Measurements from ENCODE around the gene TRIM24.

The TRIM24 gene

GRCh38 chr7:138585283-138585993 lies 125.4 kb downstream of the TRIM24 start:
- no peaks in the 10 kb centered on the region for H3K9me3 ChIP-seq (ENCODE audit: insufficient read depth, low read depth, low read length)
- no peaks in the 10 kb centered on the region for H3K4me1 ChIP-seq (ENCODE audit: insufficient read depth, low read length, poor library complexity, severe bottlenecking)
- no peak overlapping the region for H3K9ac ChIP-seq (ENCODE audit: low read depth, low read length, poor library complexity, severe bottlenecking)
- H2AFZ ChIP-seq (ENCODE audit: low read length) = no peak overlapping the region
- no peak overlapping the region for H3K4me3 ChIP-seq (ENCODE audit: low read length, poor library complexity, severe bottlenecking)
- no peaks in the 10 kb centered on the region for H3K27me3 ChIP-seq (ENCODE audit: insufficient read depth, low read length, poor library complexity, severe bottlenecking)
- H3K79me2 ChIP-seq (ENCODE audit: insufficient read depth, low read length) = no peaks in the 10 kb centered on the region
- H4K20me1 ChIP-seq (ENCODE audit: insufficient read depth, low read length, poor library complexity, severe bottlenecking) = no peaks in the 10 kb centered on the region
- no peaks in the 10 kb centered on the region for H3F3A ChIP-seq (ENCODE audit: low read depth)
- no peak overlapping the region for H3K4me2 ChIP-seq (ENCODE audit: low read depth, low read length, poor library complexity, severe bottlenecking)
- peaks cover 68% of the 10 kb centered on the region for H3K36me3 ChIP-seq (ENCODE audit: insufficient read depth, low read length)
- no peak for TF ChIP-seq EZH2phosphoT487 (IDR thresholded peaks at IDR 0.05; ENCODE audit: borderline replicate concordance)
- H3K9me2 ChIP-seq (replicated peaks; ENCODE audit: low read depth, low read length) = no peaks in the 10 kb centered on the region

DNA sequence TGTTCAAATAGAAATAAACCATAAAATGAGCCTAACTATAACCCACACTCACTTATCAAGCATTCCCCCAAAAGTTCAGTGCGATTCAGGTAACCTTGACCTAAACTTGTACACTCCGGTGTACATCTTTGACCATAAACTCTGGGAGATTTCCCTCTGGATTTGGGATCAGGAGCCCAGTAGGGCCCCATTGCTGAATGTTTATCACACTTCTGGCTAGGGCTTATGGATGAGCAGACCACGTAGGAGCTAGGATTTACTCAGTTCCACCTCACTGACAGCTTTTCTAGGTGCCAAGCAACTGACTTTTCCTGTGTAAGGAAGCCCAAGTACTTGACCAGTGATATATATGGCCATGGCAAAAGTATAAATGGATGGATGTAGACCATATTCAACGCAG lies 127.4 kb downstream of the TRIM24 start:
- no peaks in the 10 kb centered on the region for H3K4me1 ChIP-seq (ENCODE audit: insufficient read depth, low read length, poor library complexity, severe bottlenecking)
- H3K9ac ChIP-seq (ENCODE audit: low read depth, low read length, poor library complexity, severe bottlenecking) = no peak overlapping the region
- no peaks in the 10 kb centered on the region for H3K27me3 ChIP-seq (ENCODE audit: insufficient read depth, low read length, poor library complexity, severe bottlenecking)
- H3K4me3 ChIP-seq (ENCODE audit: low read length, poor library complexity, severe bottlenecking) = no peak overlapping the region
- no peaks in the 10 kb centered on the region for H3K79me2 ChIP-seq (ENCODE audit: insufficient read depth, low read length)
- no peaks in the 10 kb centered on the region for H4K20me1 ChIP-seq (ENCODE audit: insufficient read depth, low read length, poor library complexity, severe bottlenecking)
- no peak for TF ChIP-seq EZH2phosphoT487 (IDR thresholded peaks at IDR 0.05; ENCODE audit: borderline replicate concordance)
- TF ChIP-seq, protein P1, sequence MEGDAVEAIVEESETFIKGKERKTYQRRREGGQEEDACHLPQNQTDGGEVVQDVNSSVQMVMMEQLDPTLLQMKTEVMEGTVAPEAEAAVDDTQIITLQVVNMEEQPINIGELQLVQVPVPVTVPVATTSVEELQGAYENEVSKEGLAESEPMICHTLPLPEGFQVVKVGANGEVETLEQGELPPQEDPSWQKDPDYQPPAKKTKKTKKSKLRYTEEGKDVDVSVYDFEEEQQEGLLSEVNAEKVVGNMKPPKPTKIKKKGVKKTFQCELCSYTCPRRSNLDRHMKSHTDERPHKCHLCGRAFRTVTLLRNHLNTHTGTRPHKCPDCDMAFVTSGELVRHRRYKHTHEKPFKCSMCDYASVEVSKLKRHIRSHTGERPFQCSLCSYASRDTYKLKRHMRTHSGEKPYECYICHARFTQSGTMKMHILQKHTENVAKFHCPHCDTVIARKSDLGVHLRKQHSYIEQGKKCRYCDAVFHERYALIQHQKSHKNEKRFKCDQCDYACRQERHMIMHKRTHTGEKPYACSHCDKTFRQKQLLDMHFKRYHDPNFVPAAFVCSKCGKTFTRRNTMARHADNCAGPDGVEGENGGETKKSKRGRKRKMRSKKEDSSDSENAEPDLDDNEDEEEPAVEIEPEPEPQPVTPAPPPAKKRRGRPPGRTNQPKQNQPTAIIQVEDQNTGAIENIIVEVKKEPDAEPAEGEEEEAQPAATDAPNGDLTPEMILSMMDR (conservative IDR thresholded peaks at IDR 0.05; ENCODE audit: low read length) = no peak
- H3F3A ChIP-seq (ENCODE audit: low read depth) = no peaks in the 10 kb centered on the region
- peaks cover 50% of the 10 kb centered on the region for H3K36me3 ChIP-seq (ENCODE audit: insufficient read depth, low read length)
- H2AFZ ChIP-seq (ENCODE audit: low read length) = no peak overlapping the region
- H3K9me2 ChIP-seq (replicated peaks; ENCODE audit: low read depth, low read length) = no peaks in the 10 kb centered on the region
- H3K9me3 ChIP-seq (ENCODE audit: insufficient read depth, low read depth, low read length) = no peaks in the 10 kb centered on the region
- H3K4me2 ChIP-seq (ENCODE audit: low read depth, low read length, poor library complexity, severe bottlenecking) = no peak overlapping the region

DNA sequence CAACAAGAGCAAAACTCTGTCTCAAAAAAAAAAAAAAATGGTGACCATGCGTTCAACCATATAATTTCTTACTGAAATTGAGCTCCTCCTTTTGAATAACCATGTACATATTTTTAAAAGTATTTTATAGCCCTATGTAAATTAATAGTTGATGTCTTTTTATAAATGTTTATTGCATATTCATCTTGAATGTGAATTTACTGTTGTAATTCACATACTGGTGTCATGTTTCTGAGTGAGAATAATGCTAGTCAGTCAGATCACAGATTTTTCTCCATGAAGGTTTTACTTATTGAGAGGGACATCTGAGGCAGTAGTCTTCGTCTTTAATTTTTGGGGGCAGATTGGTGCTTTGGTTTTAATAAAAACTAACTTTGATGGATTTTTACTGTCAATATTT lies 128.9 kb downstream of the TRIM24 start:
- Histone ChIP-seq H3K36me3 (ENCODE audit: insufficient read depth, low read length) (peaks cover 35% of the 10 kb centered on the region), H3K4me2 (ENCODE audit: low read depth, low read length, poor library complexity, severe bottlenecking) (no peak overlapping the region), H3K9me3 (ENCODE audit: insufficient read depth, low read depth, low read length) (no peaks in the 10 kb centered on the region), H4K20me1 (ENCODE audit: insufficient read depth, low read length, poor library complexity, severe bottlenecking) (no peaks in the 10 kb centered on the region), H3K9me2 (replicated peaks; ENCODE audit: low read depth, low read length) (no peaks in the 10 kb centered on the region), H3K79me2 (ENCODE audit: insufficient read depth, low read length) (no peaks in the 10 kb centered on the region), H3F3A (ENCODE audit: low read depth) (no peaks in the 10 kb centered on the region), H3K4me3 (ENCODE audit: low read length, poor library complexity, severe bottlenecking) (no peak overlapping the region), H2AFZ (ENCODE audit: low read length) (no peak overlapping the region), H3K9ac (ENCODE audit: low read depth, low read length, poor library complexity, severe bottlenecking) (no peak overlapping the region), H3K4me1 (ENCODE audit: insufficient read depth, low read length, poor library complexity, severe bottlenecking) (no peaks in the 10 kb centered on the region), H3K27me3 (ENCODE audit: insufficient read depth, low read length, poor library complexity, severe bottlenecking) (no peaks in the 10 kb centered on the region)
- TF ChIP-seq, protein P1 (conservative IDR thresholded peaks at IDR 0.05; ENCODE audit: low read length) = no peak
- TF ChIP-seq EZH2phosphoT487 (IDR thresholded peaks at IDR 0.05; ENCODE audit: borderline replicate concordance) = no peak

DNA sequence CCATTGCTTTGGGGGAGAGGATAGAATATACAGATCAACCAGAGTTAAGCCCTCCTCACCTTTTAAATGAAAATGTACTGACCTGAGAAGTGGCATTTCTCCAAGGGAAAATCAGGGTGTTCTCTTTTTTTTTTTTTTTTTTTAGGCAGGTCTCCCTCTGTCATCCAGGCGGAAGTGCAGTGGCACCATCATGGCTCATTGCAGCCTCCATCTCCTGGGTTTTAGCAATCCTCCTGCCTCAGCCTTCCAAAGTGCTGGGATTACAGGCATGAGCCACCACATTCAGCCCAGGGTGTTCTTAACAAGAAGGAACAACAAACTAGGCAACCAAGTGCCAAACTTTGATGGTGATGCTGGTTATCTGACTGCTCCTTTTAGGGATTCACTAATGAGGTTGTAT lies 130.1 kb downstream of the TRIM24 start:
- H3K4me2 ChIP-seq (ENCODE audit: low read depth, low read length, poor library complexity, severe bottlenecking) = no peak overlapping the region
- no peaks in the 10 kb centered on the region for H3K79me2 ChIP-seq (ENCODE audit: insufficient read depth, low read length)
- no peak overlapping the region for H3K9ac ChIP-seq (ENCODE audit: low read depth, low read length, poor library complexity, severe bottlenecking)
- H3K4me1 ChIP-seq (ENCODE audit: insufficient read depth, low read length, poor library complexity, severe bottlenecking) = no peaks in the 10 kb centered on the region
- no peaks in the 10 kb centered on the region for H4K20me1 ChIP-seq (ENCODE audit: insufficient read depth, low read length, poor library complexity, severe bottlenecking)
- no peak overlapping the region for H2AFZ ChIP-seq (ENCODE audit: low read length)
- H3K9me3 ChIP-seq (ENCODE audit: insufficient read depth, low read depth, low read length) = no peaks in the 10 kb centered on the region
- no peaks in the 10 kb centered on the region for H3K27me3 ChIP-seq (ENCODE audit: insufficient read depth, low read length, poor library complexity, severe bottlenecking)
- peaks cover 24% of the 10 kb centered on the region for H3K36me3 ChIP-seq (ENCODE audit: insufficient read depth, low read length)
- H3K4me3 ChIP-seq (ENCODE audit: low read length, poor library complexity, severe bottlenecking) = no peak overlapping the region
- H3K9me2 ChIP-seq (replicated peaks; ENCODE audit: low read depth, low read length) = no peaks in the 10 kb centered on the region
- TF ChIP-seq, protein P1 (conservative IDR thresholded peaks at IDR 0.05; ENCODE audit: low read length) = no peak
- no peak for TF ChIP-seq EZH2phosphoT487 (IDR thresholded peaks at IDR 0.05; ENCODE audit: borderline replicate concordance)
- no peaks in the 10 kb centered on the region for H3F3A ChIP-seq (ENCODE audit: low read depth)
